NCI-H2107 treated with DMSO at 0.1 percent for 48 hours (cell line): ENCODE results near the gene DACH1.

Source experiments
- DNase-seq: peaks from one replicate; lab custom pipeline; 2025; ENCODE audit not compliant: unreplicated experiment; lab: John Stamatoyannopoulos, UW

The DACH1 gene

DNA sequence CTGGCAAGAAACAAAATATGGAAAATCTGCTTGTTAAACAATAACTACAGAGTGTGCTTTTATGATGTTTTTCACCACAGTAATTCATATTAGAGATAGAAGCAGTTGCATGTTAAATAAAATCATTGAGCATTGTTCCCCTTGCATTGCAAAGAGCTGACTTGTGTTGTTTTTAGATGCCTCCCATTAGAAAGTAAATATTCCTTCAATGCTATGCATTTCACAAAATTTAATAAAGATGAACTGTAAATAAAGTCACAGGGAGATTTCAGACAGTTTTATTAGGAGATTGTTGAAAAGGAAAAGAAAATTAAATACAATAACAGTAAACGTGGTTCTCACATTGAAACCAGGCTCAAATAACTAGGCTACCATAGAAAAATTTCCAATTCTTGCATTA is 429.3 kb downstream of the DACH1 start:
- DNase-seq = no peak

DNA sequence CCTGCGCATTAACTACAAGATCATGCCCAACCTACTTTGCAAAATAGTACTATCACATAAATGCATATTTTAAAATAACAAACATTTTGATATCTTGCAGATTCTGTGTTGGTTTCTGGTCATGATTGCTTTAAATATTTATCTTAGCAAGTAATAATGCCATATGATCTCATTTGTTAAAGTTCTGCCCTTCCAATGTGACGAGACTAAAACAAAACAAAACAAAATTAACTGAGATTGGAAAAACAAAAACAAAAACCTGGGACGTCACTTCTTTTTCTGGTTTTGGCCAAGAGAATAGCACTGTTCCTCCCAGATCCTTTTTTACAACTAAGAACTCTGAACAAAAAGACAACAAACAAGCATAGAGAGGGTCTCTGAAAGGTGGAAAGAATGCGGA is 436.3 kb downstream of the DACH1 start:
- DNase-seq = no peak

DNA sequence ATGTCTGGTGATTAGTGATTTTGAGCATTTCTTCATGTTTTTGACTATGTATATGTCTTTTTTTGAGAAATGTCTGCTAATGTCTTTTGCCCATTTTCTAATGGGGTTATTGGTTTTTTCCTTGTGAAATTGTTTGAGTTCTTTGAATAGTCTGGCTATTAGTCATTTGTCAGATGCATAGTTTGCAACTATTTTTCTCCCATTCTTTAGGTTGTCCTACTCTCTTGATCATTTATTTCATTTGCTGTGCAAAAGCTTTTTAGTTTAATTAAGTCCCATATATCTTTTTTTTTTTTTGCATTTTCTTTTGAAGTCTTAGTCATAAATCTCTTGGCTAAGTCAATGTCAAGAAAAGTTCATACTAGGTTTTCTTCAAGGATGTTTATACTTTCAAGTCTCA is 449.8 kb downstream of the DACH1 start:
- no peak for DNase-seq

DNA sequence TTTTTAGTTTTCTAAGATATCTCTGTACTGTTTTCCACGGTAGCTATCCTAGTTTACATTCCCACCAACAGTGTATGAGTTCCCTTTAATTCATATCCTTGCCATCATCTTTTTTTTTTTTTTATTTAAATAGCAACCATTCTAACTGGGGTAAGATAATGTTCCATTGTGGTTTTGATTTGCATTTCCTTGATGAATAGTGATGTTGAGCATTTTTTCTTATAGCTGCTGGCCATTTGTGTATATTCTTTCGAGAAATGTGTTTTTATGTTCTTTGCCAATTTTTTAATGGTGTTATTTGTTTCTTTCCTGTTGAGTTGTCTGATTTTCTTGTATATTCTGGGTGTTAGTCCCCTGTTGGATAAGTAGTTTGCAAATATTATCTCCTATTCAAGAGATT is 454.8 kb downstream of the DACH1 start:
- DNase-seq = no peak

DNA sequence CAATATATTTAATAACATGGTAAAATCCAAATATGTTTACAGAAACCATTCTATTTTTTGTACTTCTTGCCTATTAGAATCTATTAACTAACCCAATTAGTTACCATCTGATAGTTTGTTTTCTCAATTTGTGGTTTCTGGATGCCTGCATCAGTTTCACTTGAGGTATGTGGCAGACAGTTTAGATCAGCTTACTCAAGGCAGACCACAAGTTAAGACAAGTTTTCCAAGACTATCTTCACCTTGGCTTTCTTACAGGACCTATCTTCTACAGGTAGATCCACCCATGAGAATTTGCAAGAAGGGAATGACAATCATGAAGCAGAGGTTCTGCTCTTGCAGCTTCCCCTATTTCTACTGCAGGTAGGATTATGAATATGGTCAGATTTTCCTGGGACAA is 458.6 kb downstream of the DACH1 start:
- no peak for DNase-seq

DNA sequence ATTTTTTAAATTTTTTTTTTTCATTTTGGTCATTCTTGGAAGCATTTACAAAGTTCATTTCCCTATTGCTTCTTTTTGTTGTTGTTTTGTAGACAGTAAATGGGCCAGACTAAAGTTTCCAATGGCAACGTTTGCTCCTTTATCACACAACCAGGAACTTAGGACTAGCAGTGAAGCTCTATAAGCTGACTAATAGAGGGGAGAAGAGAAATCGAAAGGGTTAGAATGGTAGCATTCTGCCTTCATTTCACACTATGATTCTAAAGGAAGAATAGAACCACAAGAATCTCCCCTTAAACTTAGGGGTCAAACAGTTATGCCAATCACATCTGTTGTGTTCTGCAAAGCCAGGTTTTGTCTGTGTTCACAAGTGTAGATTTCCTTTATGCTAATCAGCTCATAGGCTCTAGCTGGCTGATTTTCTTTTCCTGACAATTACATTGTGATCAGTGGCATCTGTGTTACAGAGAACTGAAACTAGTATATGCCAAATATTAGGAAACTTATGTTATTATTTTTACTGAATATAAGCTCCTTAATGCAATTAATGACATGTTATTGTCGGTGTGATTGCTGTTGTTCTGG is 467.3 kb downstream of the DACH1 start:
- no peak for DNase-seq

DNA sequence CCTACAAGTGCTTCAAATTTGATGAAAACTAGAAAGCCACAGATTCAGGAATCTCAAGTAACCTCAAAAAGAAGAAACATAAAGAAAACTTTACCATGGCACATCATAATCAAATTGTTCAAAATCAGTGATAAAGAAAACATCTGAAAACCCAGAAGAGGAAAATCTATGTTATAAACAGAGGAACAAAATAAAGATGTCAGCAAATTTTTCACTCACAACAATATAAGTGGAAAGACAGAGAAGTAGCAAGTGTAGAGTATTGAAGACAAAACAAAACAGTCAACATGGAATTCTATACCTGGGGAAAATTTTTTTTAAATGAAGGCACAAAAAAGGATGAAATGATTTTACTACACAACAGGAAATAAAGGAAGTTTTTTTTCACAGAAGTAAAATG is 470.9 kb downstream of the DACH1 start:
- no peak for DNase-seq

DNA sequence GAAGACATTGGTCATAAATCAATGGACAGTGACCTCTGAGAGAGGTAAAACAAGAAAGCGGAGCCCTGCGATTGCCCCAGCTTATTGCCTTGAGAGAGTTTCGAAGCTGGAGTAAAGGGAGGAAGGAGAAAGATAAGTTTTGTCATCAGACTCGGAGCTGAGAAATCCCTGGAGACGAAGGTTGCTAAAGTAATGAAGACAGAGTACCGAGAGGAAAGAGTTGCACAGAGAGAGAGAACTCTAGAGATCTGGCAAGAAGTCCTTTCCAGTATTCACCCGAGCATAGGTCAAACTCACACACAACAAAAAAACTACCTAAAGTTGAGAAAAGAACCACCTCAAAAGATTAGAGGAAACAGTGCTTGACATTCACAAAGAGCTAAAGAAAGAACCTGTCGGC is 472.0 kb downstream of the DACH1 start:
- no peak for DNase-seq

DNA sequence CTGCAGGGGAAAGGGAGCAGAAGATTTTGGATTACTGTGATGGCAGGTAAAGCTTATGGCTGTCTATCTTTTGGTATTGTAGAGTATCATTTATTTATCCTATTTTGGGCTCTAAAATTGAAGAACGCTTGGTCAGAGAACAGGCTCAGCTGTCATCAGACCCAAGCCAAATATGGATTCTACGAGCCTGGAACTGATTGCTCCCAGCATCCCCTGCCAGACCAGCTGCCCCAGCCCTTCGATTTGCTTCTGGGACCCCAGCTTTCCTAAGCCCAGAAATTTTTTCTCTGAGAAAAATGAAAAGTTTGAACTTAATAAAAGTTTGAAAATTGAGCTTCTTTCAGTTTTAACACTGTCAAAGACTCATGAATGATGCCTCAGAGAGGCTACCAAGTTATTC is 472.8 kb downstream of the DACH1 start:
- no peak for DNase-seq
